Right ventricle myocardium superior (tissue), 1 donor: ENCODE measurements around the gene ZNF384. TPM values are rescaled to one million over a fixed set of nuclear protein-coding genes. Genes with fewer than 3 reads are reported as not detected.

Experiments
- ATAC-seq: fragments of 200-7000 bp; cut with Tn5 transposase; one replicate; pipeline ENCODE4 v1.9.1; 2020; ENCODE audit warnings: mild to moderate bottlenecking; ENCODE audit not compliant: poor library complexity
- DNase-seq: peaks from one replicate; pipeline ENCODE4 v3.0.0-alpha.2; 2020
- intact Hi-C: fragments of 100-400 bp; cut with DNase I; formaldehyde crosslinking; loops from one replicate; pipeline ENCODE4 v1.11.2; 2022
- total RNA-seq: library from RNA; stranded (reverse); fragmentation: NEBNext Ultra II Directional; extraction: Animal tissue kit (Norgen Biotek cat#: 25700); gene quantifications from one replicate; pipeline ENCODE4 v1.2.1, GENCODE V29; 2021
- donor health status: DM: no; HTN: yes; CAD: no; lungs with severe emphysema.

Gene ZNF384
- total RNA-seq, 1 donor from 2014 or later: 23.0 TPM

DNA sequence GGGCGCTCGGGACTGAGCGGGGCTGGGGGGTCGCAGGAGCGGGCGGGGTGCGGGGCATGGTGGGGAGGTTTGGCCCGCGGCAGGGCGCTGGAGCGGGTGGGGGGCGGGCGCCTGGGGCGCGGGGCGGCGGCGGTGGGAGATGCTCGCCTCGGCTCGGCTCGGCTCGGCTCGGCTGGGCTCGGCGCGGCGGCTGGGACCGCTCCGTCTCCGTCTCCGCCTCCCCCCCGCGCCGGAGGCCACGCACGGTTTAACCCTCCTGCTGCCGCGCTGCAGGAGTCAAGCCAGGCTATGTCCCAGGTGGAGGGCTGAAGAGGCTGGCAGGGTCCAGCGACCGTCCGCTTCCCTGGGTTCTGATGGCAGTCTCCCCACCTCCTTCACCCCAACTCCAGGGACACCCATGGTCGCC lies 11.5 kb upstream of the ZNF384 start, which contains the start of gene PIANP:
TSS of gene PIANP (minus strand) at position 170 of the 406 bp plus-strand sequence. CDS start 2,754 bp downstream, outside the sequence.
- ATAC-seq: peak; percentile 58
- intact Hi-C loops: no loop called here
- peak; percentile 56 for DNase-seq

DNA sequence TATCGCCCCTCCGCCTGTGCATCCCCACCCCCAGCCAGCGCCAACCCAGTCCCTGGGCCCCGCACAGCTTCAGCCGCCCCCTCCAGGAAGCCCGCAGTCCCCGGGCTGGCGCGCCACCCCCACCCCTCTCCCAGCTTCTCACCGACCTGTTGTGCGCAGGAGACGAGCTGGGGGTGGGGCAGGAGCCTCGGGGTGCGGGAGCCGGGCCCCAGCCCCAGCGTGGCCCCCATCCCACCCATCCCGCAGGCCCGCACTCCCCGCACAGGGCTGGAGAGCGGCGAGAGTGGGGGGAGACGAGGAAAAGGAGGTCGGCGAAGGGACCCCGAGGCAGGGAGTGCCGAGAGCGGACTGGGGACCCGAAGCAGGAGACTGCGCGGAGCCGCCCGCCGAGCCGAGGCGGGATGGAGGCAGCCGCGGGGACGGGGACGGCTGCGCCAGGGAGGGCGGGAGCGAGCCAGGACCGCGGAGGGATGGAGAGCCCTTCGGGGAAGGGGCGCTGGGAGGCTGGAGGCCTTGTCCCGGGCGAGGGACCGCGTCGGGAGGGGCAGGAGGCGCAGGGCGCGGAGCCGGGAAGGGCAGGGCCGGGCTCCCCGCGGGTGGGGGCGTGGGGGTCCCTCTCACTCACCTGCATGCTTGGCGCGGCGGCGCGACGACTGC lies 10.9 kb upstream of the ZNF384 start:
- intact Hi-C loops: no loop called here
- ATAC-seq (peak; percentile 15), DNase-seq (no peak)

DNA sequence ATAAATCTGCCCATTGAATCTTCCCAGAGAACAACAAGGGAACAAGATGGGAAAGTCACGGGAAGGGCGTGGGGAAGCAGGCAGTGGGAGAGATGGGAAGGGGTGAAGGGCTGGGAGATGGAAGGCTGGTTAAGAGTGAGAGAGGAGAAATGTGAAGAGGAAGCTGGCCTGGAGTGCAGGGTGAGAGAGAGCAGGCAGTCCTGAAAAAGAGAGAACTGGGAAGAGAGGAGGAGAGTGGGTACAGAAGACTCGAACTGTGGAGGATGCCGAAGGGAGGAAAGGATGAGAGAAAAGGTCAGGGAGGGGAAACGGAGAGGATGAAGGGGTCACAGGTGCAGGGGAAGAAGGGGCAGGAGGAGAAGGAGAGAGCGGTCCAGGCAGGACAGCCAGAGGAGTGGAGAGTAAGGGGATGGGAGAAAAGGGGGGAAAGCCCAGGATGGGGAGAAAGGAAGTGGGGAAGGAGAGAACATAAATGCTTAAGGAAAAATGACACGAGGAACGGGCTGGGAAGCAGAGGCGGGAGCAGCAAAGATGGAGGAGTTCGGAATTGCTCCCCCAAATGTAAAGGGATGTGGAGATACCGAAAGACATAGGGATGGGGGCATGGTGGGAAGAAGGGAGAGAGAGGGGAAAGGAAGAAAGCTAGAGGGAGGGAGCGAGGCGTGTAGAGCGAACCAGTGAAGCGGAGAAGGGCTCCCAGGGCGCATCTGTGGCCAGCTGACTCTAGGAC lies 10.2 kb upstream of the ZNF384 start:
- no peak for ATAC-seq
- intact Hi-C loops: no loop called here
- no peak for DNase-seq

DNA sequence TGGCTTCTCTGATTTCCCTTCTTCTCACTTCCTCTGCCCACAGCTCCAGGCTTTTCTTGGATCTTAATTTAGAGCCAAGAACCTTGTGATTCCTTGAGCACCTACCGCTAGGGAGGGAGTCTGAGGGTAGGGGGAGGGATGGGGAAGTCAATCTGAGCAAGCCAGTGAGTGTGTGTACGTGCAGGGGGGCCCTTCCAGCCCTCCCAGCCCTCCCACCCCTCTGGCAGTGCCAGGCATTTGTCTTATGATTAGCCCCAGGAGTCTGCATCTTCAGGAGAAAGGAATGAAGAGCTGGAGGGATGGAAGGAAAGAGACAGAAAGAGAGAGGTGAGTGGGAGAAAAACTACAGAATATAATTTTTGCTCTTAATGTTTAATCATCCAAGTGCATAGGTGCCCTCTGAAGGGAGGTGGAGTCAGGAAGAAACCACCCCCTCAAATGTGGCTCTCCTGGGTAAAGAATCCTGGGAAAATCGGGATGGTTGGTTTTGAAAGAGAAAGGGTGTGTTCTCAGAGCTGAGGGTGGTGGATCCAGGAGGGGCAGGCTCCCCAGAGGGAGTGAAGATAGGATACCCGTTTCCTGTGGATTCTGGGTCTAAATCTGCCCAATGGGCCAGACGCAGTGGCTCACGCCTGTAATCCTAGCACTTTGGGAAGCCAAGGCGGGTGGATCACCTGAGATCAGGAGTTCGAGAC lies 9.3 kb upstream of the ZNF384 start:
- intact Hi-C loops: no loop called here
- ATAC-seq (no peak), DNase-seq (no peak)

DNA sequence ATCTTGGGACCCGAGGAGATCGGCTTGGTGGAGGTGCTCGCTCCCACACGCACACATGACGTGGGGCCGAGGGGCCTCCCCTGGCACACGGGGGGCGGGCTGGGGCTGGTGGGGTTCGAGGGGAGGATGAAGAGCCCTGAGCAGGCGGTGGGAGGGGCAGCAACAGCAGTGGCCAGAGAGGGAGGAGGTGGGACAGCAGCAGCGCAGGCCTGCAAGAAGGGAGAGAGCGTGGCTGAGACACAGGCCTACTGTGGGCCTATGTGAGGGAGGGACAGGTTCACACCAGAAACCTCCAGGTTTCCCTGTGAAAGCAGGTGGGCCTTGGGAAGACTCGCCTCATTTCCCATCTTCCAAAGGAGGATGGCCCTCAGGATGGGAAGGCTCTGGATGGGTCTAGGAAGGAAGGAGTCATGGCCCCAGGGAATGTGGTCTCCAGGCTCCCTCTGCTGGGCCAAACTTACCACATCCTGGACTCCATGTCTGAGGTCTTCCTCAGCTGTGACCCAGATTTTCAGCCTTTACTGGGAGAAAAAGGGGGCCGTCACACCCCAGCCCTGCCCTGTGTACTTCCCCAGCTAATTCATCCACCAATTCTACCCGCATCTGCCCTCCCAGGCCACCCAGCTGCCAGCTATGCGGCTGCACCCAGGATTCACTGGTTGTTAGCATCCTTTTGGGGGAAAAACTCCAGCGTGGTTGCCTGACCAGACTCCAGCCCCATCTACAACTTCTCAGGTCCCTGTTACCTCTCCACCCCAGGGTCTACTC lies 8.6 kb upstream of the ZNF384 start:
- intact Hi-C loops: no loop called here
- ATAC-seq (peak; percentile 56), DNase-seq (no peak)

DNA sequence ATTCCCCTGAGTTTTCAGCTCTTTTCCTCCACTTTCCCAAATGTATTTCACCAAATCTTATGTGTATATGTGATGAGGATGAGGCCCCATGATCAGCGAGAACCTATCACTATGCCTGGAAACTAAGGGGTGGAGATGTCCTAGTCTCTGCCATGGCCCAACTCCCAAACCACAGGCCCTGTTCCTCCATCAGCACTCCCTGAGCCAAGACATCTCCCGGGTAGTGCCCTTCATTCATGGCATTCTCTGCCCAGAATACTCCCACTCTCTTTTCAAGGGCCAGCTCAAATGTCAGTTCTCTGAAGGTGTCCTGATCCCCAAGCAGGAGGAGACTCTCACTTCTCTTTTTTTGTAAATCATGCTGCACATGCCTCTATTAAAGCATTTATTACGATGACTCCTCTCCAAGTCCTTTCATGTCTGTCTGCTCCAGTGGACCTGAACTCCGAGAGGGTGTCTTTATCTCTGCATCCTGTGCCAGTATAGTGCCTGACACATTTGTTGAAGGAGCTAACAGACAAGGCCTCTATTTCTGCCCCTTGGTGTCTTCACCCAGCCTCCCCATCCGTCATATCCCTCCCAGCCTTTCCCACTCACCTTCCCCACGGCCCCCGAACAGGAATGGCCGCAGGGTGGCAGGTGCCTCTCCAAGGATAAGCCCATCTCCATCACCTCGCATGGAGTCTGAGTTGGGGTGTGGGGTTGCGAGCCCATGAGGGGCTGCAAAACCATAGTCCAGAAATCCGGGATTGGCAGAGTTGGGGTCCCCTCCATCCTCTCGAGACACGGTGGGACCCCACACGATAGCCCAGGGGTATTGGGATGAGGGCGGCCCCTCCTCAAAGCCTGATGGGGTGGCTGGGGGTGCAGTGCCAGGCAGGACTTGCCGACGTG lies 7.8 kb upstream of the ZNF384 start:
- intact Hi-C loops: no loop called here
- no peak for ATAC-seq
- DNase-seq: no peak

DNA sequence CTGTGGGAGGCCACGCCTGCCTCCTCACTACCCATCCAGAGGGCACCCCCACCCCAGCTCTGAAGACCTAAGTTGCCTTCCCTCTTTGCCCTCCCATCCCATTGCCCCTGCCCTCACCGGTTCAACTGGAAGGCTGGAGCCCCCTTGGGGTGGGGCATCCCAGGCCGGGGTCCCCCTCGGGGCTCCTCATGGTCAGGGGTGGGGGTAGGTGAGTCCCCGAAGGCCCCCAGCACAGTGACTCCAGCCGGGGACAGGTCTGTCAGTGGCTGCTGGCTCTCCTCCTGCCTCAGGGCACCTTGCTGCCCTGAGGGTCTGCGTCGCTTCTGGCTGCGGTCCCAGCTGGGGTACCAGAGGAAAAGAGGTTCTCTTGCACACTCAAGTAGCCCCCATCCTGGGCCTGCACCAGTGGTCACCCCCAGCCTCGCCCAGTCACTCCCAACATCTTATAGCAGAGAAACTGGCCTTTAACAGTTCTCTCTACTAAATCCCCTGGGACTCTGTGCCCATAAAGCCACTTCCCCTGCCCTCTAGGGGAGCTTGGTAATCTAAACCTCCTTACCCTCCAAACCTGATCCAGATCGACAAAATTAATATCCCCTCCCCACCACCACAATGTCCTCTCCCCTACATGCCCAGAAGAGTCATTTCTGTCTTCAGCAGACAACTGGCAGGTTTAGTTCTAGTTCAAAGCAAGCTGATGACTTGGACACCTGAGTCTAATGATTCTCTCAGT lies 6.3 kb upstream of the ZNF384 start:
- ATAC-seq: no peak
- no peak for DNase-seq
- intact Hi-C loops: no loop called here

- intact Hi-C loops: no loop called here
- ATAC-seq (no peak), DNase-seq (no peak)
Measured at GRCh38 chr12:6694701-6695100, 5.5 kb upstream of the ZNF384 start.

DNA sequence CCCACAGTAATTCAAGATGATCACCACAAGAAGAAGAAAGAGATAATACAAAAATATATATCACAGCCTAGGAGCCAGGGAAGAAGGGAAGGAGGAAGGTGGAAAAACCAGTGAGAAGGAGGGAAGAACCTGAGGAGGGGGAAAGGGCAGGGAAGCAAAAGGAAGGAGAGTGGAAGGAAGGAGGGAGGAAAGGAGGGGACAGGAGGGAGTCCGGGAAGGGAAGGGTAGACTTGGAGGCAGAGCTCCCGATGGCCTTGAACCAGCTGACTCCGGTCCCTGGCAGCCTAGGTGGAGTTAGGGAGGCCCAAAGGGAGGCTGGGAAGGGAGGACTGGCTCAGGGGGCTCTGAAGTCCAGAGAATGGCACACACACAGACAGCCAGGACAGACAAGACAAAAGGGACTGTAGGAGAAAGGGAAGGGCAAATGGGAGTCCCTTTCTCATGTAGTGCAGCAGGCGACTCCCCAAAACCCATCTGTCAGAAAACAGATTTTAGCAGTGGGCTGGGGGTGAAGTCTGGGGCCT lies 4.7 kb upstream of the ZNF384 start:
- DNase-seq: no peak
- intact Hi-C loops: no loop called here
- no peak for ATAC-seq

GRCh38 chr12:6692888-6693287 lies 3.7 kb upstream of the ZNF384 start:
- ATAC-seq (no peak), DNase-seq (no peak)
- intact Hi-C loops: no loop called here

DNA sequence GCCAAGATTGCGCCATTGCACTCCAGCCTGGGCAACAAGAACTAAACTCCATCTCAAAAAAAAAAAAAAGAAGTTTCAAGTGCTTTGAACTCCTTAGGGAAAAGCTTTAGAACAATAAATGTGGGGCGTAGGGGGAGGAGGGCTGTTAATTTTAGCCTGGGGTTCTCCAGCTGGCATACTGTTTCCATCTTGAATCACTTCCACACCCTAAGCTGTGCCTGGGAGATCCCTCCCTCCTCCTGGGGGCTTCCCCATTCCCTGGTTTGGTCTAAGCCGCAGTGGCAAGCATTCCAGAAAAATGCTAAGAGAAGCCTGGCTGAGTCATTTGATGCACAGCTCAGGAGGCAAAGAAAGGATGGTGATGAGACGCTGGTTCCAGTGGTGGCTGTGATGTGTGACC lies 2.3 kb upstream of the ZNF384 start:
- no peak for ATAC-seq
- intact Hi-C loops: no loop called here
- DNase-seq: no peak

GRCh38 chr12:6688543-6688998 lies 604 bp downstream of the ZNF384 start:
- ATAC-seq: peak; percentile 1

GRCh38 chr12:6685814-6686213 lies 3.4 kb downstream of the ZNF384 start:
- no peak for ATAC-seq

More at GRCh38 chr12:6688543-6688998, 604 bp downstream of the ZNF384 start:
- peak; percentile 64 for DNase-seq
- intact Hi-C loops: no loop called here

DNA sequence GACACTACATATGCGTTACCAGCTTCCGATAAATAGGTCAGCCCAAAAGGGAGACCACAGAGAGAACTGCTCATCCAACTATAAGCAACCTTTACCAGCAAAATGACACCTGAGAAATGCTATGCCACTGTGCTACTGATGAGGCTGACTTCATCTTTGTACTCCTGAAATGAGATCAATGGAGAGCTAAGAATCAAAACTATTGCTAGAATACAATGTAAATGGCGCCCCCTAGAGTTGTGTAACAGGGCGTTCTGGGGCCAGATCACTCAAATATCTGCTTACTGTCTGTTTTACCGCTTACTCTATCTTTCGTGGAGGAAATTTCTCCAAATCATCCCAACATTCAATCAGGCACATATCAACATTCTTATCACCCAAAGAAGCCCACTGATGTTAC lies 4.6 kb downstream of the ZNF384 start:
- intact Hi-C loops: no loop called here
- no peak for DNase-seq
- no peak for ATAC-seq

More at GRCh38 chr12:6685814-6686213, 3.4 kb downstream of the ZNF384 start:
- no peak for DNase-seq
- intact Hi-C loops: no loop called here

GRCh38 chr12:6676962-6677361 lies 12.2 kb downstream of the ZNF384 start:
- intact Hi-C loops: no loop called here
- ATAC-seq: no peak
- no peak for DNase-seq

- DNase-seq: no peak
- ATAC-seq: peak; percentile 40
- intact Hi-C loops: no loop called here
Measured at GRCh38 chr12:6672143-6672542, 17.0 kb downstream of the ZNF384 start.

DNA sequence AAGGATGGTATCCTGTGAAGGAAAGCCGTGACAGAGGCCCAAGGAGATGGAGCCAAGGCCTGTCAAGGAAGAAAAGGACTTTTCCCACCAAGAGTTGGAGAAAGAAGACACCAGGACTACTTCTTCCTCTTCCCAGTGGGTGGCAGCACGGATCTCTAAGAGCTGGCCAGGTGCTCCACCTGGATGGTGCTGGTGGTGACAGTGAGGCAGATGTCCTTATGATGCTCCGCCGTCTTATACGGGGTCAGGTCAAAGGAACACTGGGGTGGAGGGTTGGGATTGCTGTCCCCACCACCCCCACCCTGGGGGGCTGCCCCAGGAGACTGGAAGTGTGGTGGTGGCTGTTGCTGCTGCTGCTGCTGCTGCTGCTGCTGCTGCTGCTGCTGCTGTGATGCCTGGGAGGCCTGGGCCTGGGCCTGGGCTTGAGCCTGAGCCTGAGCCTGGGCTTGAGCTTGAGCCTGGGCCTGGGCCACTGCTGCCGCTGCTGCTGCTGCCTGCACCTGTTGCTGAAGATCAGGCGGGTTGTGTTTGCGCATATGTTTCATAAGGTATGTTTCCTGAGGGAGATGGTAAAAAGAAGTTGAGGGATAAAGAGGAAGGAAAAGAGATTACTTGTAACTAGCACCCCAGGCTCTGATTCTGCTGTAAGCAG lies 21.5 kb downstream of the ZNF384 start:
- ATAC-seq: no peak

More for the DNA sequence above, 21.5 kb downstream of the ZNF384 start:
- DNase-seq: no peak
- intact Hi-C loops: no loop called here
